Loucy (cell line): ENCODE measurements around the gene ENPP3.

Experiments used
- H2AFZ ChIP-seq: fragments of 200-600 bp; sonication (generic); 2 replicates; pipeline ENCODE4 v1.6.0; 2016; ENCODE audit warnings: antibody characterized with exemption, mild to moderate bottlenecking, low read length, moderate library complexity
- H3F3A ChIP-seq: fragments of 200-600 bp; 2 replicates; pipeline ENCODE4 v1.6.0; 2016; ENCODE audit warnings: antibody characterized with exemption, low read depth, mild to moderate bottlenecking
- H3K27me3 ChIP-seq: fragments of 200-600 bp; sonication (generic); 2 replicates; pipeline ENCODE4 v1.6.1; 2014; ENCODE audit warnings: low read length, mild to moderate bottlenecking; ENCODE audit not compliant: insufficient read depth, poor library complexity, severe bottlenecking
- H3K36me3 ChIP-seq: fragments of 200-600 bp; sonication (generic); 2 replicates; pipeline ENCODE4 v1.6.1; 2016; ENCODE audit warnings: low read length; ENCODE audit not compliant: insufficient read depth
- H3K4me1 ChIP-seq: fragments of 200-600 bp; sonication (generic); 2 replicates; pipeline ENCODE4 v1.5.1; 2014; ENCODE audit warnings: low read length, mild to moderate bottlenecking; ENCODE audit not compliant: insufficient read depth, poor library complexity, severe bottlenecking
- H3K4me2 ChIP-seq: fragments of 200-600 bp; sonication (generic); 2 replicates; pipeline ENCODE4 v1.6.0; 2014; ENCODE audit warnings: antibody characterized with exemption, low read length, low read depth, mild to moderate bottlenecking; ENCODE audit not compliant: poor library complexity, severe bottlenecking
- H3K4me3 ChIP-seq: fragments of 200-600 bp; sonication (generic); 2 replicates; pipeline ENCODE4 v1.5.1; 2014; ENCODE audit warnings: low read length, mild to moderate bottlenecking, mixed read lengths; ENCODE audit not compliant: poor library complexity, severe bottlenecking
- H3K79me2 ChIP-seq: fragments of 200-600 bp; sonication (generic); 2 replicates; pipeline ENCODE4 v1.6.1; 2014; ENCODE audit warnings: low read length; ENCODE audit not compliant: insufficient read depth
- H3K9ac ChIP-seq: fragments of 200-600 bp; sonication (generic); 2 replicates; pipeline ENCODE4 v1.6.0; 2014; ENCODE audit warnings: mild to moderate bottlenecking, low read depth, low read length, moderate library complexity; ENCODE audit not compliant: poor library complexity, severe bottlenecking
- H3K9me2 ChIP-seq: fragments of 200-600 bp; sonication (generic); replicated peaks from 2 replicates; pipeline ENCODE4 v1.6.1; 2016; ENCODE audit warnings: low read depth, low read length, mixed read lengths
- H3K9me3 ChIP-seq: fragments of 200-600 bp; sonication (generic); 2 replicates; pipeline ENCODE4 v1.6.1; 2014; ENCODE audit warnings: mild to moderate bottlenecking, antibody characterized with exemption, low read length, low read depth; ENCODE audit not compliant: insufficient read depth
- H4K20me1 ChIP-seq: fragments of 200-600 bp; sonication (generic); 2 replicates; pipeline ENCODE4 v1.6.0; 2014; ENCODE audit warnings: antibody characterized with exemption, low read length, mild to moderate bottlenecking; ENCODE audit not compliant: insufficient read depth, poor library complexity, severe bottlenecking
- EZH2phosphoT487 ChIP-seq: fragments of 200-600 bp; IDR thresholded peaks from 2 replicates; pipeline ENCODE4 v1.6.1; 2018; ENCODE audit warnings: antibody characterized with exemption, mild to moderate bottlenecking, moderate library complexity, borderline replicate concordance
- TF ChIP-seq, protein P1 (sequence below): fragments of 200-600 bp; sonication (generic); conservative IDR thresholded peaks from 2 replicates; pipeline ENCODE4 v1.5.1; 2014; ENCODE audit warnings: mild to moderate bottlenecking, antibody characterized with exemption, low read length

The ENPP3 gene

DNA sequence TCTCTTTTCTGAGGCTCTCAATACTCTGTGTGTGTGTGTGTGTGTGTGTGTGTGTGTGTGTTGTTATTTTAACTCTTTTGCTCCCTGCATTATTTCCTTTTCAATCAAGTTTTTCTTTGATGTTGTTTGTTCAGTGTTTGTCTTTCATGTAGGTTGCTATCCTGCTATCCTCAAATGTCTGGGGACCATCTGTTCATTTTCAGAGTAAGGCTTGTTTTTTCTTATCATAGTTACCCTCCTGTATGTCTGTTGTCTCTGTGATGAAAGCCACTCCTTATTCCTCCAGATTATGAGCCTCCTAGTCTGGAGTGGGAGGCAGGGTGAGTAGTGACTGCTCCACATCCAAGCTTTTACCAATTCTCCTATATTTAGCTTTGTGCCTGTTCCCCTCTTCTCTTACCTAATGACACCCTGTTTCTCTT, 9.2 kb downstream of the ENPP3 start:
- Histone ChIP-seq H3K27me3 (no peaks in the 10 kb centered on the region), H2AFZ (no peak overlapping the region), H3K4me3 (no peak overlapping the region), H3K36me3 (no peaks in the 10 kb centered on the region), H3K9ac (no peak overlapping the region), H3K4me1 (no peaks in the 10 kb centered on the region), H3F3A (no peaks in the 10 kb centered on the region), H3K79me2 (no peaks in the 10 kb centered on the region), H3K4me2 (no peak overlapping the region), H3K9me3 (no peaks in the 10 kb centered on the region), H3K9me2 (no peaks in the 10 kb centered on the region), H4K20me1 (no peaks in the 10 kb centered on the region)
- TF ChIP-seq EZH2phosphoT487, result no peak
- TF ChIP-seq, protein P1, sequence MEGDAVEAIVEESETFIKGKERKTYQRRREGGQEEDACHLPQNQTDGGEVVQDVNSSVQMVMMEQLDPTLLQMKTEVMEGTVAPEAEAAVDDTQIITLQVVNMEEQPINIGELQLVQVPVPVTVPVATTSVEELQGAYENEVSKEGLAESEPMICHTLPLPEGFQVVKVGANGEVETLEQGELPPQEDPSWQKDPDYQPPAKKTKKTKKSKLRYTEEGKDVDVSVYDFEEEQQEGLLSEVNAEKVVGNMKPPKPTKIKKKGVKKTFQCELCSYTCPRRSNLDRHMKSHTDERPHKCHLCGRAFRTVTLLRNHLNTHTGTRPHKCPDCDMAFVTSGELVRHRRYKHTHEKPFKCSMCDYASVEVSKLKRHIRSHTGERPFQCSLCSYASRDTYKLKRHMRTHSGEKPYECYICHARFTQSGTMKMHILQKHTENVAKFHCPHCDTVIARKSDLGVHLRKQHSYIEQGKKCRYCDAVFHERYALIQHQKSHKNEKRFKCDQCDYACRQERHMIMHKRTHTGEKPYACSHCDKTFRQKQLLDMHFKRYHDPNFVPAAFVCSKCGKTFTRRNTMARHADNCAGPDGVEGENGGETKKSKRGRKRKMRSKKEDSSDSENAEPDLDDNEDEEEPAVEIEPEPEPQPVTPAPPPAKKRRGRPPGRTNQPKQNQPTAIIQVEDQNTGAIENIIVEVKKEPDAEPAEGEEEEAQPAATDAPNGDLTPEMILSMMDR, result no peak

DNA sequence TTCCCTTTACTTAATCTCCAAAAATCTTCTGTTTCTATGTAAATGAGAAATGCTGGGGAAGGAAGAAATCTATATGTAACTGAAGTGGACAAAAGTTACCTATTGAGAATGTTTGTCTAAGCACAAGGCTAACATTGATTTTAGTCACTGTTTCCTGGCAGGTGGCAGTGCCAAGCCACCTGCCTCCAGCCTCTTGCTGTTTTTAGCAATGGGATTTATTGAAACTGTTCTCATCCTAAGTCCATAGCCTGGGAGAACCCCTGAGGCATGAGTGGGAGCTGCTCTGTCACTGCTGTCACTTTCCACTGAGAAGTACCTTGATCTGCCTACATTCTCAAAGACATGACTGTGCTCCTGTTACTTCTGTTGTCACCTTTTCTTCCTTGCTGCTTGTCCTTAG, 14.7 kb downstream of the ENPP3 start:
- H2AFZ ChIP-seq, result no peak overlapping the region; the same call in 1 of the 2 replicates
- no peaks in the 10 kb centered on the region for H3K27me3 ChIP-seq

DNA sequence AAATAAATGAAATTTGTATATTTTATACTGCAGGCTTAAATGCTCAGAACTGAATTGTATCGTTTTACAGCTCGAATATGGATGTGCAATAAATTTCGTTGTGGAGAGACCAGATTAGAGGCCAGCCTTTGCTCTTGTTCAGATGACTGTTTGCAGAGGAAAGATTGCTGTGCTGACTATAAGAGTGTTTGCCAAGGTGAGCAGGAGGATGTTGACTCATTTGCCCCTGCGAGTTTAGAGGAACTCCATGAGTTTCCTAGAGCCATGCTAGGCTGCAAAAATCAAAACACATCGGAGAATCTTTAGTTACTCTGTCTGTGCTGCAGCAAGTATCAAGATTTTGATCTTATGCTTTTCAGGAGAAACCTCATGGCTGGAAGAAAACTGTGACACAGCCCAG, 15.4 kb downstream of the ENPP3 start:
- H3K9me2 ChIP-seq, result no peaks in the 10 kb centered on the region
- H3K4me3 ChIP-seq, result no peak overlapping the region
- no peaks in the 10 kb centered on the region for H3K9me3 ChIP-seq
- TF ChIP-seq, protein P1, result no peak
- no peak for TF ChIP-seq EZH2phosphoT487
- no peaks in the 10 kb centered on the region for H3K27me3 ChIP-seq
- H4K20me1 ChIP-seq, result no peaks in the 10 kb centered on the region
- H3F3A ChIP-seq, result no peaks in the 10 kb centered on the region
- H3K79me2 ChIP-seq, result no peaks in the 10 kb centered on the region
- peaks cover 9% of the 10 kb centered on the region for H3K4me1 ChIP-seq
- H3K9ac ChIP-seq, result no peak overlapping the region
- no peak overlapping the region for H2AFZ ChIP-seq
- H3K4me2 ChIP-seq, result no peak overlapping the region
- no peaks in the 10 kb centered on the region for H3K36me3 ChIP-seq

More for the DNA sequence above, 14.7 kb downstream of the ENPP3 start:
- H3K9me2 ChIP-seq, result no peaks in the 10 kb centered on the region
- H3K4me3 ChIP-seq, result no peak overlapping the region
- no peak overlapping the region for H3K4me2 ChIP-seq
- no peaks in the 10 kb centered on the region for H3K9me3 ChIP-seq
- no peak for TF ChIP-seq EZH2phosphoT487
- TF ChIP-seq, protein P1, result no peak
- H3K4me1 ChIP-seq, result peaks cover 2% of the 10 kb centered on the region
- H4K20me1 ChIP-seq, result no peaks in the 10 kb centered on the region
- no peaks in the 10 kb centered on the region for H3F3A ChIP-seq
- H3K9ac ChIP-seq, result no peak overlapping the region
- no peaks in the 10 kb centered on the region for H3K36me3 ChIP-seq
- H3K79me2 ChIP-seq, result no peaks in the 10 kb centered on the region
